ENCODE results near the gene TTYH1.

Gene TTYH1

GRCh38 chr19:54470991-54471782 lies 55.9 kb downstream of the TTYH1 start:
- TF ChIP-seq CTCF (IDR thresholded peaks at IDR 0.05; ENCODE audit: insufficient read depth, low read length, poor library complexity, severe bottlenecking) = no peak
- Histone ChIP-seq H3K36me3 (ENCODE audit: control insufficient read depth, insufficient read depth, low read length) (no peaks in the 10 kb centered on the region), H3K4me3 (replicated peaks; ENCODE audit: low read depth, low read length) (peak overlapping the region; percentile 27; the same call in 1 of the 2 replicates), H3K27me3 (replicated peaks; ENCODE audit: control insufficient read depth, insufficient read depth, low read length) (peaks cover 5% of the 10 kb centered on the region)
- DNase-seq (ENCODE audit: extremely low read depth, insufficient read length) = no peak

GRCh38 chr19:54473071-54473891 lies 58.0 kb downstream of the TTYH1 start, which contains the start of gene CDC42EP5:
Gene CDC42EP5 (minus strand): TSS chr19:54473296. CDS start chr19:54465547, 7,749 bp downstream.
- Histone ChIP-seq H3K36me3 (ENCODE audit: control insufficient read depth, insufficient read depth, low read length) (no peaks in the 10 kb centered on the region), H3K4me3 (replicated peaks; ENCODE audit: low read depth, low read length) (no peak within 1 kb of the TSS), H3K27me3 (replicated peaks; ENCODE audit: control insufficient read depth, insufficient read depth, low read length) (peaks cover 5% of the 10 kb centered on the region)
- no peak for TF ChIP-seq CTCF (IDR thresholded peaks at IDR 0.05; ENCODE audit: insufficient read depth, low read length, poor library complexity, severe bottlenecking)
- DNase-seq (ENCODE audit: extremely low read depth, insufficient read length) = no peak

- DNase-seq (ENCODE audit: extremely low read depth, insufficient read length) = no peak
- TF ChIP-seq CTCF (IDR thresholded peaks at IDR 0.05; ENCODE audit: insufficient read depth, low read length, poor library complexity, severe bottlenecking) = no peak
- Histone ChIP-seq H3K4me3 (replicated peaks; ENCODE audit: low read depth, low read length) (no peak overlapping the region), H3K36me3 (ENCODE audit: control insufficient read depth, insufficient read depth, low read length) (no peaks in the 10 kb centered on the region), H3K27me3 (replicated peaks; ENCODE audit: control insufficient read depth, insufficient read depth, low read length) (peaks cover 5% of the 10 kb centered on the region)
Observed at GRCh38 chr19:54473892-54474372, 58.7 kb downstream of the TTYH1 start.

- H3K27me3 ChIP-seq (replicated peaks; ENCODE audit: control insufficient read depth, insufficient read depth, low read length) = no peaks in the 10 kb centered on the region; the same call in 1 of the 2 replicates
- no peaks in the 10 kb centered on the region for H3K36me3 ChIP-seq (ENCODE audit: control insufficient read depth, insufficient read depth, low read length)
- H3K4me3 ChIP-seq (replicated peaks; ENCODE audit: low read depth, low read length) = no peak overlapping the region
- no peak for DNase-seq (ENCODE audit: extremely low read depth, insufficient read length)
- TF ChIP-seq CTCF (IDR thresholded peaks at IDR 0.05; ENCODE audit: insufficient read depth, low read length, poor library complexity, severe bottlenecking) = no peak
Observed at GRCh38 chr19:54475706-54476105, 60.4 kb downstream of the TTYH1 start.

- Histone ChIP-seq H3K4me3 (replicated peaks; ENCODE audit: low read depth, low read length) (no peak overlapping the region), H3K36me3 (ENCODE audit: control insufficient read depth, insufficient read depth, low read length) (no peaks in the 10 kb centered on the region), H3K27me3 (replicated peaks; ENCODE audit: control insufficient read depth, insufficient read depth, low read length) (no peaks in the 10 kb centered on the region; the same call in 1 of the 2 replicates)
- TF ChIP-seq CTCF (IDR thresholded peaks at IDR 0.05; ENCODE audit: insufficient read depth, low read length, poor library complexity, severe bottlenecking) = no peak
- no peak for DNase-seq (ENCODE audit: extremely low read depth, insufficient read length)
Observed at GRCh38 chr19:54477650-54478049, 62.4 kb downstream of the TTYH1 start.
